ENCODE results near the gene CMA1. TPM values are rescaled to one million over a fixed set of nuclear protein-coding genes. Genes with fewer than 3 reads are reported as not detected.

Gene CMA1
- total RNA-seq, 1 experiment from 2014 or later = not detected

DNA sequence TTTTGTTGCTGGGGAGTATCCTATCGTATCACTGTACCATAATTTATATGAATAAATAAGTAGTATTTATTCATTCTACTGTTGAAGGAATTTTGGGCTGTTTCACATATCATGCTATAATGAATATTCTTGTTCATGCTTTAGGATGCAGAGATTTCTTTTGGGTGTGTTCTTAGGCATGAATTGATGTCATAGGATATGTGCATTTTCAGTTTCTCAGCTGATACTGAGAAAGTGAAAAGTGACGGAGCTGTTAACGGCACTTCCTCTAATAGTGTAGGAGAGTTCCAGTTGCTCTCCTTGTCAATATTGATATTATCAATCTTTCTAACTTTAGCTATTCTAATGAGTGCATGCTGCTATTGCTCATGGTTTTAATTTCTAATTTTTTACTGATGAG lies 42.3 kb downstream of the CMA1 start:
- no peak overlapping the region for H4K91ac ChIP-seq (ENCODE audit: insufficient read length, low read depth, low read length)
- Mint-ChIP-seq H3K4me1 (no peaks in the 10 kb centered on the region), H3K36me3 (ENCODE audit: insufficient read depth in 1 of 3, low read depth in 3 of 3) (no peaks in the 10 kb centered on the region), H3K27me3 (ENCODE audit: low read depth) (peaks cover 1% of the 10 kb centered on the region; the same call in 1 of the 2 replicates), H3K9me3 (peaks cover 0 to 4% of the 10 kb centered on the region in 2 experiments; a peak in 1 of 5 replicates), H3K4me3 (no peak overlapping the region), H3K27ac (no peak overlapping the region)
- H2BK5ac ChIP-seq (ENCODE audit: insufficient read length, low read length) = no peak overlapping the region
- TF ChIP-seq, protein P1, sequence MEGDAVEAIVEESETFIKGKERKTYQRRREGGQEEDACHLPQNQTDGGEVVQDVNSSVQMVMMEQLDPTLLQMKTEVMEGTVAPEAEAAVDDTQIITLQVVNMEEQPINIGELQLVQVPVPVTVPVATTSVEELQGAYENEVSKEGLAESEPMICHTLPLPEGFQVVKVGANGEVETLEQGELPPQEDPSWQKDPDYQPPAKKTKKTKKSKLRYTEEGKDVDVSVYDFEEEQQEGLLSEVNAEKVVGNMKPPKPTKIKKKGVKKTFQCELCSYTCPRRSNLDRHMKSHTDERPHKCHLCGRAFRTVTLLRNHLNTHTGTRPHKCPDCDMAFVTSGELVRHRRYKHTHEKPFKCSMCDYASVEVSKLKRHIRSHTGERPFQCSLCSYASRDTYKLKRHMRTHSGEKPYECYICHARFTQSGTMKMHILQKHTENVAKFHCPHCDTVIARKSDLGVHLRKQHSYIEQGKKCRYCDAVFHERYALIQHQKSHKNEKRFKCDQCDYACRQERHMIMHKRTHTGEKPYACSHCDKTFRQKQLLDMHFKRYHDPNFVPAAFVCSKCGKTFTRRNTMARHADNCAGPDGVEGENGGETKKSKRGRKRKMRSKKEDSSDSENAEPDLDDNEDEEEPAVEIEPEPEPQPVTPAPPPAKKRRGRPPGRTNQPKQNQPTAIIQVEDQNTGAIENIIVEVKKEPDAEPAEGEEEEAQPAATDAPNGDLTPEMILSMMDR (conservative IDR thresholded peaks at IDR 0.05) = no peak
- no peak overlapping the region for H3K18ac ChIP-seq (ENCODE audit: insufficient read length, low read depth, low read length)
- WGBS (ENCODE audit: extremely low coverage, insufficient read length, low lambda C conversion rate) = no CpG with 5 or more reads among the region's 3 CpGs
- H3K23me2 ChIP-seq (ENCODE audit: insufficient read length, low read depth, low read length, poor library complexity, severe bottlenecking) = no peaks in the 10 kb centered on the region
- no peak overlapping the region for H2BK120ac ChIP-seq (ENCODE audit: low read depth, low read length, poor library complexity, severe bottlenecking)
- H3K9ac ChIP-seq (ENCODE audit: extremely low read depth, insufficient read length, low read length) = no peak overlapping the region
- no peaks in the 10 kb centered on the region for H4K20me1 ChIP-seq (ENCODE audit: control insufficient read depth, insufficient read depth, insufficient read length)
- no peak overlapping the region for H3K27ac ChIP-seq (ENCODE audit: insufficient read length, low read depth, low read length)
- no peak overlapping the region for H2AFZ ChIP-seq (ENCODE audit: low read length)
- no peaks in the 10 kb centered on the region for H3K9me3 ChIP-seq (ENCODE audit: control insufficient read depth, low read depth, low read length)
- H3K27me3 ChIP-seq (ENCODE audit: insufficient read depth, low read length) = no peaks in the 10 kb centered on the region
- H3K23ac ChIP-seq (ENCODE audit: insufficient read length, low read depth, low read length) = no peak overlapping the region
- no peaks in the 10 kb centered on the region for H3K4me1 ChIP-seq (ENCODE audit: insufficient read depth, low read length)
- no peak overlapping the region for H3K14ac ChIP-seq (ENCODE audit: insufficient read depth, low read length)
- no peak overlapping the region for H4K8ac ChIP-seq (replicated peaks; ENCODE audit: insufficient read length, low read depth, low read length)
- no peak overlapping the region for H2BK15ac ChIP-seq (ENCODE audit: low read depth, low read length)
- no peak overlapping the region for H3K56ac ChIP-seq (ENCODE audit: insufficient read length, low read depth, low read length)
- H3T11ph ChIP-seq (ENCODE audit: low read length) = no peak overlapping the region
- H3K79me2 ChIP-seq (ENCODE audit: insufficient read depth, low read length) = no peaks in the 10 kb centered on the region
- H2BK12ac ChIP-seq (ENCODE audit: insufficient read length, low read depth, low read length) = no peak overlapping the region
- H2BK20ac ChIP-seq (ENCODE audit: low read depth, low read length, poor library complexity, severe bottlenecking) = no peak overlapping the region
- DNase-seq = no peak
- no peak overlapping the region for H4K5ac ChIP-seq (ENCODE audit: insufficient read length, low read depth, low read length)
- no peaks in the 10 kb centered on the region for H3K79me1 ChIP-seq (ENCODE audit: insufficient read depth, low read depth, low read length, poor library complexity, severe bottlenecking)
- H3K4ac ChIP-seq (ENCODE audit: low read depth, low read length) = no peak overlapping the region
- no peak overlapping the region for H3K4me2 ChIP-seq (ENCODE audit: insufficient read depth, insufficient read length, low read length)
- no peak overlapping the region for H2AK5ac ChIP-seq (ENCODE audit: insufficient read length, low read length)

Measured in H9 (cell line).